SK-N-SH treated with all-trans-retinoic acid at 6 μM for 48 hours (cell line): Measurements from ENCODE around the gene ACO1.

Source experiments
- PATZ1 ChIP-seq: fragments of 250-450 bp; sonication (Bioruptor Pico); IDR thresholded peaks from 2 replicates; pipeline ENCODE4 v1.8.0; 2020; ENCODE audit warnings: mild to moderate bottlenecking, moderate library complexity, borderline replicate concordance
- PPARA ChIP-seq: fragments of 250-450 bp; sonication (Bioruptor Pico); IDR thresholded peaks from 2 replicates; pipeline ENCODE4 v1.5.0; 2020; ENCODE audit warnings: mild to moderate bottlenecking, borderline replicate concordance
- TCF4 ChIP-seq: fragments of 250-450 bp; sonication (Bioruptor Pico); IDR thresholded peaks from 2 replicates; pipeline ENCODE4 v1.8.0; 2021; ENCODE audit warnings: mild to moderate bottlenecking, moderate library complexity, borderline replicate concordance
- ZFP30 ChIP-seq: fragments of 450-650 bp; formaldehyde crosslinking; IDR thresholded peaks from 2 replicates; pipeline ENCODE4 v1.5.0; 2022; ENCODE audit warnings: mild to moderate bottlenecking, moderate library complexity
- TF ChIP-seq, protein P1 (sequence below): fragments of 250-450 bp; sonication (Bioruptor Pico); IDR thresholded peaks from 2 replicates; pipeline ENCODE4 v1.5.1; 2020; ENCODE audit warnings: low read depth, mild to moderate bottlenecking, moderate library complexity

DNA sequence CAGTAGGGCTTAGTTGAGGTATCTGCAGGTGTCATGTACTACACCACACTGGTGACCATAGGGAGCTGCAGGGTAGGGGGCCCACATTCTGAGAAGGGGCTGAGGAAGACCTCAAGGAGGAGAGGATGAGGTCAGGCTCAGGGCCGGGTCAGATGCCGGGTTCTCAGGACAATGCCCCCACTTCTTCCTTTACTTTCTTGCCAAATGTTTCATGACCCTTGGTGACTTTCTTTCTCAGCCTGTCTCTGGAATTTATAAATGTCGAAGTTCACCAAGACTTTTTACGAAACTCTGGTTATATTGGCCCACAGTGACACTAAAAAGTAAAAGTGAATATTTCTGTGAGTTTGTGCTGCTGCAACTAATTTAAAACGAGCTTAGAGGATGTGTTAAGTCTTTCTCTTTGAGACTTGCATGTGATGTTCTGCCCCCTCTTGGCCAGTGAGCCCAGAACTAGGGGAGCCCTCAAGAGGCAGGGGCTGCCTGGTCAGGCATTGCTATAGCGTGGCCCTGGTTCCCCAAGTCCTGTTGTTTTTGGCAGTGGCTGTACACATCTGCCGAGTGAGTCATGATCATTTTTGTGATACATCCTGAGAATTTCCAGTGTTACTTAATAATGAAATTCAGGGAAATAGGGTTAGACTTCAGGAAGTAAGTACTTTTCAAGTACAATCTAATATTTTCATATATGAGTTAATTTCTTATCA, 11.2 kb downstream of the ACO1 start:
- TF ChIP-seq PPARA (no peak), TCF4 (CRISPR knock-in tag) (peak; percentile 69; the same call in 1 of the 2 replicates), PATZ1 (CRISPR knock-in tag) (no peak), ZFP30 (CRISPR knock-in tag) (no peak)
- TF ChIP-seq, protein P1, sequence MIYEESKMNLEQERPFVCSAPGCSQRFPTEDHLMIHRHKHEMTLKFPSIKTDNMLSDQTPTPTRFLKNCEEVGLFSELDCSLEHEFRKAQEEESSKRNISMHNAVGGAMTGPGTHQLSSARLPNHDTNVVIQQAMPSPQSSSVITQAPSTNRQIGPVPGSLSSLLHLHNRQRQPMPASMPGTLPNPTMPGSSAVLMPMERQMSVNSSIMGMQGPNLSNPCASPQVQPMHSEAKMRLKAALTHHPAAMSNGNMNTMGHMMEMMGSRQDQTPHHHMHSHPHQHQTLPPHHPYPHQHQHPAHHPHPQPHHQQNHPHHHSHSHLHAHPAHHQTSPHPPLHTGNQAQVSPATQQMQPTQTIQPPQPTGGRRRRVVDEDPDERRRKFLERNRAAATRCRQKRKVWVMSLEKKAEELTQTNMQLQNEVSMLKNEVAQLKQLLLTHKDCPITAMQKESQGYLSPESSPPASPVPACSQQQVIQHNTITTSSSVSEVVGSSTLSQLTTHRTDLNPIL = no peak
